ENCODE results near the gene SLAMF9. TPM values are rescaled to one million over a fixed set of nuclear protein-coding genes. Genes with fewer than 3 reads are reported as not detected.

SLAMF9 gene
- total RNA-seq, 1 experiment from 2014 or later, result not detected

GRCh38 chr1:159937054-159937750 is 16.8 kb downstream of the SLAMF9 start:
- DNase-seq (ENCODE audit: low spot score), result no peak
- in situ Hi-C loops (cut with HindIII; ENCODE audit: low sequenced_read_pairs), result no loop called here

- in situ Hi-C loops (cut with HindIII; ENCODE audit: low sequenced_read_pairs), result no loop called here
- peak; percentile 38 for DNase-seq (ENCODE audit: low spot score)
These were observed 17.6 kb downstream of the SLAMF9 start for GRCh38 chr1:159936273-159936904.

DNA sequence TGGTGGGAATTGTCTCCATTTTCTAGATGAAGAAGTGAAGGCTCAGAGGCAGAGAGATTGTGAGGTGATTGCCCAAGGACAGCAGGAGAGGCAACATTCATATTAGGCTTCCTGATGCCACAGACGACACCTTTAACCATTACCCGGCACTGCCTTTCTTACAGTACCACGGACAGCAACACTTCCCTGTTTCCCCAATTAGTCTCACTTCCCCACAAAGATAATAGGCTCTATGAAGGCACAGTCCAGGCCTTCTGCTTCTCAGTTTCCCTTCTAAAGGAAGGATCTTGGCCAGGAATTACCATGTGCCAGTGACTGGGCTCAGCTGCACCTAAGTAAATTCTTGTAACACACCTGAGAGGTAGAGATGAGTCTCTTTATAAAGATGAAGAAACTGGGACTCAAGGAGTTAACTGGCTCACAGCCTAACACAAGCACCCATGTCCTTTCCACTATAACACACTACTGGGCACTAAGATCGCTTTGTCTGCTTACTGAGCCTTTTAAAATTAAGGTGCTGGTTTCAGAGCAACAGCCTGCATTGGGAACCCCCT is 18.2 kb downstream of the SLAMF9 start:
- in situ Hi-C loops (cut with HindIII; ENCODE audit: low sequenced_read_pairs), result no loop called here
- no peak for DNase-seq (ENCODE audit: low spot score)

DNA sequence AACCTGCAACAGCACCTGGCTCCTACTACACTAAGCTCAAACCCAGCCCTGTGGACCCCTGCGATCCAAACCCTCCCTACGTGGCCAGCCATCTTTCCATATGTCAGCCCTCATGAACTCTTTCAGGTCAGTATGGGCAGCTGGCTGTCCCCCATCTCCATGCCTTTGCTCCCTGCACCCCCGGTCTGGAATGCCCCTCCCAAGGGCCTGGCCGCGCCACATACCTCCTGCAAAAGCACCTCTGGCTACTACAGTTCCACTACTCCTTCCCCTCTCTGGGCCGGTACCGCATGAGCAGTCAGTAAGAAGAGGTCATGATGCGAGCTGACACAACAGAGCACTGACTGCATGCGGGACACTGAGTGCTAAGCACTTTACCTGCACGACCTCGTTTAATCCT is 18.7 kb downstream of the SLAMF9 start:
- in situ Hi-C loops (cut with HindIII; ENCODE audit: low sequenced_read_pairs), result no loop called here
- no peak for DNase-seq (ENCODE audit: low spot score)

- DNase-seq (ENCODE audit: low spot score), result no peak
- in situ Hi-C loops (cut with HindIII; ENCODE audit: low sequenced_read_pairs), result no loop called here
These were observed 19.6 kb downstream of the SLAMF9 start for GRCh38 chr1:159934136-159935039.

- in situ Hi-C loops (cut with HindIII; ENCODE audit: low sequenced_read_pairs), result no loop called here
- no peak for DNase-seq (ENCODE audit: low spot score)
These were observed 20.7 kb downstream of the SLAMF9 start for GRCh38 chr1:159933347-159933746.

GRCh38 chr1:159932296-159933285 is 21.4 kb downstream of the SLAMF9 start:
- DNase-seq (ENCODE audit: low spot score), result no peak
- in situ Hi-C loops (cut with HindIII; ENCODE audit: low sequenced_read_pairs), result no loop called here

- in situ Hi-C loops (cut with HindIII; ENCODE audit: low sequenced_read_pairs), result no loop called here
- no peak for DNase-seq (ENCODE audit: low spot score)
These were observed 22.3 kb downstream of the SLAMF9 start for GRCh38 chr1:159931795-159932173.

GRCh38 chr1:159931101-159931794 is 22.8 kb downstream of the SLAMF9 start:
- in situ Hi-C loops (cut with HindIII; ENCODE audit: low sequenced_read_pairs), result no loop called here
- DNase-seq (ENCODE audit: low spot score), result no peak

DNA sequence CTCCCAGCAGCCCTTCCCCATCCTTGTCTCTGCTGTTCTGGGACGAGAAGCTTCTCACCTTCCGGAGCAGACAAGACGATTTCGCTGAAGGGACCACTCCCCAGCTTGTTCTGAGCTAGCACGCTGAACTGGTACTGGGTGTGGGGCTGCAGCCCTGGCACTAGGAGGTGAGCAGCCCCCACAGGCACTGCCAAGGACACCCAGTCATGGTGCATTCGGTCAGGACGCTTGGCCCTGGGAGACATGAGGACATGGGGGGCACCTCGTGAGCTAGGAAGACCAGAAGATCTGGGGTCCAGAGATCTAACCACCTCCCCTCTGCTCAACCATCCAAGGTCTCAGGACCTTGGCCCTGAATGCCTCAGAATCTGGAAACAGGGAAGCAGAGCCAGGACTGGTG is 23.4 kb downstream of the SLAMF9 start:
- no peak for DNase-seq (ENCODE audit: low spot score)
- in situ Hi-C loops (cut with HindIII; ENCODE audit: low sequenced_read_pairs), result no loop called here

GRCh38 chr1:159930216-159930615 is 23.8 kb downstream of the SLAMF9 start:
- DNase-seq (ENCODE audit: low spot score), result no peak
- in situ Hi-C loops (cut with HindIII; ENCODE audit: low sequenced_read_pairs), result no loop called here

- no peak for DNase-seq (ENCODE audit: low spot score)
- in situ Hi-C loops (cut with HindIII; ENCODE audit: low sequenced_read_pairs), result no loop called here
These were observed 24.6 kb downstream of the SLAMF9 start for GRCh38 chr1:159929155-159930051.

DNA sequence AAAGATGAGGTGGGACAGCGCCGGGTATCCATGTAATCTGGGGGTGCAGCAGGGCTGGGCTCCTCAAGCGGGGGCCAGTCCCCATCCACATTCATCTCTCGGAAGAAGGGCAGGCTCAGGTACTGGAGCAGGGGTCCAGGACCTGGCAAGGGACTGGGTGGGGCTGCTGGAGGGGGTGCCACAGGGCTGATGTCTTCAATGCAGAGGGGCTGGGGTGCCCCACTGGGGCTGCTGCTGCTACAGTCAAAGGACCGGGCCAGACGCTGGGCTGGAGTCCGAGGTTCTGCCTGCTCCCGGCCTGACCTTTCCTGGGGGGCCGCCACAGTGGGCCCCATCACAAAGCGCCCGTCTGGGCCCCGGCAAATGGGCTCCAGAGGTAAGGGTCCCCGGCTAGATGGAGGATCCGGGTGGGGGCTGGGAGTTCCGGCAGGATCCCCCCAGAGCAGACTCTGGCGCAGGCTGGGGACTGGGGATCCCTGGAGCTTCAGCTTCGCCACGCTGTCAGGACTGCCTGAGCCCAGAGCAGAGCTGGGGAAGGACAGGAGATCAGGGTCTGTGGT is 25.5 kb downstream of the SLAMF9 start:
- DNase-seq (ENCODE audit: low spot score), result no peak
- in situ Hi-C loops (cut with HindIII; ENCODE audit: low sequenced_read_pairs), result no loop called here

GRCh38 chr1:159927849-159928431 is 26.1 kb downstream of the SLAMF9 start:
- in situ Hi-C loops (cut with HindIII; ENCODE audit: low sequenced_read_pairs), result no loop called here

GRCh38 chr1:159927211-159927848 is 26.7 kb downstream of the SLAMF9 start:
- in situ Hi-C loops (cut with HindIII; ENCODE audit: low sequenced_read_pairs), result no loop called here
- no peak for DNase-seq (ENCODE audit: low spot score)

More at GRCh38 chr1:159927849-159928431, 26.1 kb downstream of the SLAMF9 start:
- no peak for DNase-seq (ENCODE audit: low spot score)

DNA sequence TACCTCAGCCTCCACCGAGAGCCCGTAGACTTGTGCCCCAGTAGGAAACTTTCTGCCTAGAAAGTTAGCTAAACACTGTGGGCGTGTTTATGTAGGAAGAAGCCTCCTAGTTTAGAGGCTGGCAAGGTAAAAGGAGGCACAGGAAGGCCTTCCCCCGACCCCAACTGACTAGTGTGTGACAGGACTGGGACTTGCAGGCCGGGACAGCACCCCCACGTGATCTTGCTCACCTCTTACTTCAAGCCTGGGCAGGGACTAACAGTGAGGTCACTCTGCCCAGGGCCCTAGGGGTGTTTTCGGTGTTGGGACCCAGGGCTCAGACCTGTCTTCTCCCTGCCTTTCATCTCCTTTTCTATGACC is 28.3 kb downstream of the SLAMF9 start:
- DNase-seq (ENCODE audit: low spot score), result no peak
- in situ Hi-C loops (cut with HindIII; ENCODE audit: low sequenced_read_pairs), result no loop called here
